ENCODE data around the gene ADAMTSL5.
"Not testable (repeated sequence)": the region's sequence is repeated elsewhere in the genome, so short reads cannot be mapped to it uniquely, and the experiment has no call there.

ADAMTSL5 gene

GRCh38 chr19:1512671-1513498 lies at the start of gene ADAMTSL5:
Gene ADAMTSL5, minus strand, starts transcription at chr19:1513019. Its CDS starts 2,076 bp downstream, at chr19:1510943.
- DNase-seq: no peak

GRCh38 chr19:1561236-1561842 lies 48.5 kb upstream of the ADAMTSL5 start:
- DNase-seq: no peak

- no peak for DNase-seq
These were observed 47.6 kb upstream of the ADAMTSL5 start for GRCh38 chr19:1560286-1560882.

GRCh38 chr19:1558552-1558951 lies 45.7 kb upstream of the ADAMTSL5 start:
- DNase-seq: no peak

GRCh38 chr19:1556390-1557070 lies 43.7 kb upstream of the ADAMTSL5 start:
- DNase-seq: no peak

- DNase-seq: no peak
These were observed 42.9 kb upstream of the ADAMTSL5 start for GRCh38 chr19:1555487-1556389.

GRCh38 chr19:1554968-1555367 lies 42.1 kb upstream of the ADAMTSL5 start:
- no peak for DNase-seq

- no peak for DNase-seq
These were observed 40.6 kb upstream of the ADAMTSL5 start for GRCh38 chr19:1553415-1553814.

GRCh38 chr19:1551068-1552040 lies 38.5 kb upstream of the ADAMTSL5 start:
- no peak for DNase-seq

- DNase-seq: no peak
These were observed 36.6 kb upstream of the ADAMTSL5 start for GRCh38 chr19:1549332-1549945.

GRCh38 chr19:1540365-1540925 lies 27.6 kb upstream of the ADAMTSL5 start:
- DNase-seq: no peak

GRCh38 chr19:1539749-1540148 lies 26.9 kb upstream of the ADAMTSL5 start:
- not testable (repeated sequence) for DNase-seq

- DNase-seq: no peak
These were observed 26.2 kb upstream of the ADAMTSL5 start for GRCh38 chr19:1538978-1539377.

GRCh38 chr19:1535699-1536098 lies 22.9 kb upstream of the ADAMTSL5 start:
- not testable (repeated sequence) for DNase-seq

GRCh38 chr19:1534972-1535371 lies 22.2 kb upstream of the ADAMTSL5 start:
- DNase-seq: no peak

- no peak for DNase-seq
These were observed 20.8 kb upstream of the ADAMTSL5 start for GRCh38 chr19:1533510-1534150.

GRCh38 chr19:1532003-1532402 lies 19.2 kb upstream of the ADAMTSL5 start:
- DNase-seq: no peak

GRCh38 chr19:1531587-1531986 lies 18.8 kb upstream of the ADAMTSL5 start:
- no peak for DNase-seq

GRCh38 chr19:1530856-1531255 lies 18.0 kb upstream of the ADAMTSL5 start:
- not testable (repeated sequence) for DNase-seq

- no peak for DNase-seq
These were observed 16.6 kb upstream of the ADAMTSL5 start for GRCh38 chr19:1529430-1529816.
